K562 (cell line): ENCODE data around the gene NT5C. TPM values are rescaled to one million over a fixed set of nuclear protein-coding genes. Genes with fewer than 3 reads are reported as not detected.

Experiments used
- CEBPZ ChIP-seq: fragments of 150-350 bp; IDR thresholded peaks from 2 replicates; pipeline ENCODE4 v1.6.1; 2014; ENCODE audit warnings: low read depth, mild to moderate bottlenecking, low read length, borderline replicate concordance
- DLX4 ChIP-seq: fragments of 250-450 bp; sonication (Bioruptor Pico); IDR thresholded peaks from 2 replicates; pipeline ENCODE4 v1.6.1; 2021; ENCODE audit warnings: mild to moderate bottlenecking
- FOXK2 ChIP-seq, 2 experiments: fragments of 450-650 bp; IDR thresholded peaks in 1 of 2; conservative IDR thresholded peaks in 1 of 2; 2 replicates each; pipeline ENCODE4 v1.6.1; 2016; ENCODE audit warnings: low read depth in 2 of 2, mild to moderate bottlenecking in 1 of 2
- KDM4B ChIP-seq, 2 experiments: fragments of 450-650 bp in 1 of 2; sonication (generic) in 1 of 2; IDR thresholded peaks; 2 replicates each; pipeline ENCODE4 v1.6.1; 2016 to 2017; ENCODE audit warnings: borderline replicate concordance in 2 of 2, antibody characterized with exemption in 1 of 2, low read depth in 1 of 2, mild to moderate bottlenecking in 1 of 2
- MCM7 ChIP-seq, 2 experiments: fragments of 450-650 bp; IDR thresholded peaks; 2 replicates each; pipeline ENCODE4 v1.6.1; 2016 to 2018
- SIN3B ChIP-seq: fragments of 450-650 bp; IDR thresholded peaks from 2 replicates; pipeline ENCODE4 v1.6.1; 2017; ENCODE audit warnings: low read depth, mild to moderate bottlenecking, moderate library complexity
- SMARCC2 ChIP-seq: fragments of 450-650 bp; IDR thresholded peaks from 2 replicates; pipeline ENCODE4 v1.6.1; 2017; ENCODE audit warnings: antibody characterized with exemption, moderate library complexity, mild to moderate bottlenecking, low read depth
- STAT5A ChIP-seq: IDR thresholded peaks from 2 replicates; pipeline ENCODE4 v1.6.1; 2012; ENCODE audit warnings: low read length, inconsistent platforms, borderline replicate concordance
- ZNF134 ChIP-seq: fragments of 250-450 bp; sonication (Bioruptor Pico); conservative IDR thresholded peaks from 2 replicates; pipeline ENCODE4 v1.4.0; 2020
- ZNF395 ChIP-seq: fragments of 200-800 bp; sonication (Bioruptor generic); IDR thresholded peaks from 2 replicates; pipeline ENCODE4 v1.6.1; 2017; ENCODE audit warnings: missing genetic modification characterization, missing compliant biosample characterization
- ZNF778 ChIP-seq: fragments of 450-650 bp; formaldehyde crosslinking; IDR thresholded peaks from 2 replicates; pipeline ENCODE4 v1.4.0; 2020; ENCODE audit warnings: mild to moderate bottlenecking, moderate library complexity
- polyA plus RNA-seq, 8 experiments: library from polyadenylated mRNA; depleted of rRNA in 4 of 8; stranded (reverse) in 5 of 8; unstranded in 3 of 8; fragments of >200 nt; fragmentation: Nextera tagmentation in 2 of 8; fragmentation: Illumina TruSeq in 1 of 8; extraction: Ambion mirVana in 2 of 8; extraction: Trizol in 1 of 8; gene quantifications; 2 replicates each; pipeline versions ENCODE4 v1.2.1 to v1.2.3, GENCODE V29; 2011 to 2014; ENCODE audit warnings: inconsistent platforms in 1 of 8, missing spikeins in 1 of 8
- total RNA-seq, 7 experiments: library from RNA; depleted of rRNA in 6 of 7; stranded (reverse); fragments of >200 nt in 6 of 7; fragmentation: Illumina TruSeq in 2 of 7; extraction: Trizol in 2 of 7; gene quantifications; 2 replicates each; pipeline versions ENCODE4 v1.2.1 to v1.2.3, GENCODE V29; 2011 to 2021; ENCODE audit warnings: low replicate concordance in 1 of 7
- TF ChIP-seq, protein P1 (sequence below), 2 experiments: fragments of 250-450 bp in 1 of 2; fragments of 450-650 bp in 1 of 2; sonication (Bioruptor Pico) in 1 of 2; IDR thresholded peaks; 2 replicates each; pipeline versions ENCODE4 v1.6.1 to v1.8.0; 2016 to 2021; ENCODE audit warnings: mild to moderate bottlenecking in 2 of 2, moderate library complexity in 2 of 2, missing compliant biosample characterization in 1 of 2, missing genetic modification characterization in 1 of 2
- TF ChIP-seq, protein P2 (sequence below), 2 experiments: IDR thresholded peaks; 2 replicates each; pipeline ENCODE4 v1.6.1; 2011; ENCODE audit warnings: borderline replicate concordance in 1 of 2, control low read depth in 1 of 2, low read depth in 1 of 2, low read length in 1 of 2, mild to moderate bottlenecking in 1 of 2, mixed read lengths in 1 of 2, moderate library complexity in 1 of 2; ENCODE audit not compliant: insufficient read depth in 1 of 2, insufficient read length in 1 of 2, poor library complexity in 1 of 2, severe bottlenecking in 1 of 2; ENCODE audit errors: extremely low read depth in 1 of 2
- TF ChIP-seq, protein P3 (sequence below): fragments of 450-650 bp; IDR thresholded peaks from one replicate; pipeline ENCODE4 v1.6.1; 2018; ENCODE audit warnings: mild to moderate bottlenecking, moderate library complexity; ENCODE audit not compliant: partially characterized antibody

NT5C gene
- total and polyA plus RNA-seq, 9 of the 15 experiments (the other 6 are each of a cell fraction or from before 2014, with no cell fraction given), result 2.9 to 205 (median 45.0) TPM

DNA sequence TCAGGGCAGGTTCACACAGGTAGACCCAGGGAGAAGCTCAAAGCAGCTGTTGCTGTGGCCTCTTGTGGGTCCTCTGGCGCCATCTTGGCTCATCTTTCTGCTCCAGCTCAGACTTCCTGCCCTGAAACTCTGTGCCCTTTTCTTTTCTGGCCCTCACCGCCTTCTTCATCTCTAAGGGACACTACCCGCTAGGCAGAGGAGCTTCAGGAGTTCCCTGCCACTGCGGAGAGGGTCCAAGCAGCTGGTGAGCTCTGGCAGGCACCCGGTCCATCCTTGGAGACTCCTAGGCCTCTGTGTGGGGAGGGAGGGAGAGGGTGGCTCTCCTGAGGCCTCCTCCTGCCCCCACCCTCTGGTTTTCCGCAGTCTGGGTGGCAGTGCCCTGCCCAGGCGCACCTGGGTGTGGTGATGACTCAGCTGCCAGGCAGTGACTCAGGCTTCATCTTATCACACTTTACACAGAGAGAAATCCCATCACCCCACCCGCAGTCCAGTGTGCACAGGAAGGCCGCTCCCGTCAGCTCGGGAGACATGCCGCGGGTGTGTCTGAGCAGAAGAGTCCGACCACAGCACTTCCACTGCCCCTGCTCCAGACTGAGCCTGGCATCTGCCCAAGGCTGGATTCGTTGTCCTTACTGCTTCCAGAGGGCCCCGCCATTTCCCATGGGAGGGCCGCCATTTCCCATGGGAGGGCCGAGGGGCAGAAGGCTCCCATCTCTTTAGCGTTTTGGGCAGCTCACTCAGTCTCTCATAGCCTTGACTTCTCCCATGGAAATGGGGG is 7.3 kb downstream of the NT5C start (continued):
- TF ChIP-seq ZNF395 (peak; percentile 52; the same call in 1 of the 2 replicates), MCM7 (IDR thresholded peaks at IDR 0.05) (no peak), DLX4 (CRISPR knock-in tag) (no peak), ZNF134 (CRISPR knock-in tag) (no peak), SIN3B (no peak; the same call in 1 of the 2 replicates), STAT5A (peak; percentile 52; the same call in 1 of the 2 replicates), ZNF778 (CRISPR knock-in tag) (no peak), SMARCC2 (peak; percentile 88), KDM4B (IDR thresholded peaks at IDR 0.05; ENCODE audit: borderline replicate concordance in 2 of 2, low read depth in 1 of 2) (0 out of 4 replicates have a peak, but pooled peaks of 1 of the 2 experiments have one; percentile 54), FOXK2 (conservative IDR thresholded peaks at IDR 0.05 in 1 of 2, IDR thresholded peaks at IDR 0.05 in 1 of 2; ENCODE audit: low read depth in 2 of 2) (no peak), CEBPZ (no peak)
- TF ChIP-seq, protein P1, sequence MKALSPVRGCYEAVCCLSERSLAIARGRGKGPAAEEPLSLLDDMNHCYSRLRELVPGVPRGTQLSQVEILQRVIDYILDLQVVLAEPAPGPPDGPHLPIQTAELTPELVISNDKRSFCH (CRISPR knock-in tag; IDR thresholded peaks at IDR 0.05), result no peak
- TF ChIP-seq, protein P1 (tag; IDR thresholded peaks at IDR 0.05), result peak; percentile 69
- TF ChIP-seq, protein P2, sequence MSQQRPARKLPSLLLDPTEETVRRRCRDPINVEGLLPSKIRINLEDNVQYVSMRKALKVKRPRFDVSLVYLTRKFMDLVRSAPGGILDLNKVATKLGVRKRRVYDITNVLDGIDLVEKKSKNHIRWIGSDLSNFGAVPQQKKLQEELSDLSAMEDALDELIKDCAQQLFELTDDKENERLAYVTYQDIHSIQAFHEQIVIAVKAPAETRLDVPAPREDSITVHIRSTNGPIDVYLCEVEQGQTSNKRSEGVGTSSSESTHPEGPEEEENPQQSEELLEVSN (IDR thresholded peaks at IDR 0.05; ENCODE audit: borderline replicate concordance in 1 of 2, extremely low read depth in 1 of 2, insufficient read depth in 1 of 2, insufficient read length in 1 of 2, low read depth in 1 of 2, low read length in 1 of 2, poor library complexity in 1 of 2, severe bottlenecking in 1 of 2), result peak in 1 of 2 experiments; percentile 7
- TF ChIP-seq, protein P3, sequence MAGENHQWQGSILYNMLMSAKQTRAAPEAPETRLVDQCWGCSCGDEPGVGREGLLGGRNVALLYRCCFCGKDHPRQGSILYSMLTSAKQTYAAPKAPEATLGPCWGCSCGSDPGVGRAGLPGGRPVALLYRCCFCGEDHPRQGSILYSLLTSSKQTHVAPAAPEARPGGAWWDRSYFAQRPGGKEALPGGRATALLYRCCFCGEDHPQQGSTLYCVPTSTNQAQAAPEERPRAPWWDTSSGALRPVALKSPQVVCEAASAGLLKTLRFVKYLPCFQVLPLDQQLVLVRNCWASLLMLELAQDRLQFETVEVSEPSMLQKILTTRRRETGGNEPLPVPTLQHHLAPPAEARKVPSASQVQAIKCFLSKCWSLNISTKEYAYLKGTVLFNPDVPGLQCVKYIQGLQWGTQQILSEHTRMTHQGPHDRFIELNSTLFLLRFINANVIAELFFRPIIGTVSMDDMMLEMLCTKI, result no peak
